ENCODE results near the gene BCDIN3D.
A peak's percentile ranks its signal among the peaks of the same experiment; 100 is the strongest.
"Not testable (repeated sequence)": the region's sequence is repeated elsewhere in the genome, so short reads cannot be mapped to it uniquely, and the experiment has no call there.

BCDIN3D gene

GRCh38 chr12:49842519-49843352, at the start of gene BCDIN3D:
Gene BCDIN3D, minus strand, starts transcription at chr12:49843106. Its CDS starts 19 bp downstream, at chr12:49843087.
- peak; percentile 86 to 87 for DNase-seq (ENCODE audit: low read depth in 2 of 2)

- no peak for DNase-seq (ENCODE audit: low read depth in 2 of 2)
These were observed 49.3 kb upstream of the BCDIN3D start for GRCh38 chr12:49892084-49892731.

DNA sequence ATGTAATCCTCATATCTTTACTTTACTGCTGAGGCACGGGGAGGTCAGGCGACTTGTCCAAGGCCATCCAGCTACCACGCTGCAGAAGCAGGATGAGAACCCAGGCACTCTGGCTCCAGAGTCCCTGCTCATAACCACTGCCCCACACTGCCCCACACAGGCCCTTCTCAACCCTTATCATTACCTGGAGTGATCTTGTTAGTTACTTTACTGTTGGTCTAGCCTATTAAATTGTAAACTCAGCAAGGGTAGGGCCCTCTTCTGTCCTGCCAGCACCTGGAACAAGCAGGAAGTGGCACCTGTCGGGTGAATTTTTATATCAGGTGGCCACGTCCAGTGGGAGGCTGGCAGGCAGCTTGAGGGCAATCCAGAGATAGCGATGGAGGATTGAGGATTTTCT, 48.6 kb upstream of the BCDIN3D start:
- no peak for DNase-seq (ENCODE audit: low read depth in 2 of 2)

DNA sequence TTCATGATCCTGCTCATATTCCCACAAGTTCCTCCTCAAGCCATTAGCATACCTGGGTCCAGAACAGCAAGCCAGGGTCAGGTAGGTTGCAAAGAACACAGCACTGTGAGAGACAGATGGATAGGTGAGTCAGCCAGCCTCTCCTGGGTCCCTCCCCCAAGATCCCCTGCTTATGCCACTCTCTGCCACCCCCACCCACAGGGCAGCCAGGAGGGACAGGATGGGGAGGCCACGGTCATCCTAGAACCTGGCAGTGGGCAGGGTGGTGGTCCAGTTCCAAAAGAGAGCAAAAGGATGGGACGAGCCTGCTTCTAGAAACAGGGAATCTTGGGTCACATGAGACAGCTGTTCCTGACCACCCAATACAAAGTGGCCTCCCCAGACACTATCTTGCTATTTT, 48.1 kb upstream of the BCDIN3D start:
- no peak for DNase-seq (ENCODE audit: low read depth in 2 of 2)

DNA sequence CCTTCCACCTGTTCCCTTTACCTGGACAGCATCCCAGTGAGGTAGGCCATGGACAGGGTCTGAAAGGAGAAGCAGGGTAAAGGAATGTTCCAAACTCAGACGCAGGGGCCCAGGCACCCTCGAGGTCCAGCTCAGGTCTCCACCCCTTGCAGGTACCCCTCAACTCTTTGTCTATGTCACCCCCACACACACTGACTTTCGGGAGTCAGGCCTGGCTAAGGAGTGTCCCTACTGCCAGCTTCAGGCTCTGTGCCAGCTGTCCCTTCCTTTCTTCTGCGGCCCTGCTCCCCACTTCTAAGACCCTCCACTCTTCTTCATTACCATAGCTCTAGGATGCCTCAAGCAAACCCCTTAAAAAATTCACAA, 47.2 kb upstream of the BCDIN3D start:
- DNase-seq (ENCODE audit: low read depth in 2 of 2) = no peak

DNA sequence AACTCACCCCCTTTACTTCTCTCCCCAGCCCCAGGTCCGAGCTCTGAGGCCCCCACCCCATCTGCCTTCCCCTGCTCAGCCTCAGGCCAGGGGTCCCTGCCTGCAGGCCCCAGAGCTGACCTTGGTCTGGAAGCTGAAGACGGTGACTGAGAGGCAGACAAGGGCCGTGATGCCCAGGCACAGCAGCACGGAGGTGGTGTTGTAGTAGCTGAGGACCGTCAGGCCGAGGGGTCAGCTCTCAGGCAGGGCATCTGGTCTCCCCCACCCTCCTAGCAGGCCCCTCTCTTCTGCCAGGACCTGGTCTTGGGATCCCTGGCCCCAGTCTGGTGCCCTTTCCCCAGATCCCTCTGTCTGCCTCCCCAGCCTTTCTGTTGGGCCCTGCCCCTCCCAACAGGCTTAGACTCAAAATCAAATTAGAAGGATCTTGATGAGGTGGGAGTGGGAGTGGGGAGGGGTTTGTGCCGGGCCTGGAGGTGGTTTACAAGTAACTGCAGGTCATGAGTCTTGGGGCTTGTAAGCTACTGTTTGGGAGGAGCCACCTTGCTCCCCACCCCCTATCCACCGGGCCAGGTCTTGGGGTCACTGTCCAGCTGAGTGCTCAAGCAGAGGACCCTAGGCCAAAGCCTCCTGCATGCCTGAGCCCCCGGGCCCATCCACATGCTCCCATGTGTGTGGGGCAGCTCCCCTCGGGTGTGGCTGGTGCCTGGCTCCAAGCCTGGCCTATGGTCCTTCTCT, 46.6 kb upstream of the BCDIN3D start:
- DNase-seq (ENCODE audit: low read depth in 2 of 2) = no peak

DNA sequence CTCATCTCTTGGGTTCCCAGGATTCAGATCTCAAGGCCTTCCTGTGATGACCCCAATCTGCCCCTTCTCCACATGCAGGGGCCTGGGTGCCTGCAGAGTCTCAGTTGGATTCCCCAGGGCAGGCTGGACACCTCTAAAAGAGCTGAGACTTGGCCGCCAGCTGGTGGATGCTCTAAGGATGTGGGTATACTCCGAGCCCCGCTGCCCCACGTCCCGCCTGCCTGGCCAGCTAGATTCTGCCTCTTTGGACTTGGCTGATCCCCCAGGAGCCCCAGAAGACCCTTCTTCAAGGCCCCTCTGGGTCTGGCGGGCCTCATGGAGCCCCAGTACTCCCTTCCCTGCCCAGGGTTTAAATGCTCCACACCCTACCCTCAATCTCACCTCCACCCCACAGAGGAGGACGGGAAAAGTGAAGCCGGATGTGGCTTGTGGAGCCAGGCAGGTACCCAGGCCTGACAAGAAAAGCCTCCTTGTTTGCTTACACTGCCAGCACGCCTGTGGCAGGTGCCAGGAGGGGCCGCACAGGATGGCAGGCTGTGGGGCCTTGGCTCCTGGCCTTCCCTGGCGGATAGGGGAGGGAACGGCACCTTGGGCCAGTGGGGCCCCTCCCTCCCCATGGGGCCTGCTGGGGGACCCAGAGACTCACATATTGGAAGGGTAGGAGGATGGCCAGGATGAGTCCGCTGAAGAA, 45.7 kb upstream of the BCDIN3D start:
- no peak for DNase-seq (ENCODE audit: low read depth in 2 of 2)

GRCh38 chr12:49887536-49888401, 44.9 kb upstream of the BCDIN3D start:
- DNase-seq (ENCODE audit: low read depth in 2 of 2) = no peak

GRCh38 chr12:49887091-49887490, 44.2 kb upstream of the BCDIN3D start:
- DNase-seq (ENCODE audit: low read depth in 2 of 2) = no peak

DNA sequence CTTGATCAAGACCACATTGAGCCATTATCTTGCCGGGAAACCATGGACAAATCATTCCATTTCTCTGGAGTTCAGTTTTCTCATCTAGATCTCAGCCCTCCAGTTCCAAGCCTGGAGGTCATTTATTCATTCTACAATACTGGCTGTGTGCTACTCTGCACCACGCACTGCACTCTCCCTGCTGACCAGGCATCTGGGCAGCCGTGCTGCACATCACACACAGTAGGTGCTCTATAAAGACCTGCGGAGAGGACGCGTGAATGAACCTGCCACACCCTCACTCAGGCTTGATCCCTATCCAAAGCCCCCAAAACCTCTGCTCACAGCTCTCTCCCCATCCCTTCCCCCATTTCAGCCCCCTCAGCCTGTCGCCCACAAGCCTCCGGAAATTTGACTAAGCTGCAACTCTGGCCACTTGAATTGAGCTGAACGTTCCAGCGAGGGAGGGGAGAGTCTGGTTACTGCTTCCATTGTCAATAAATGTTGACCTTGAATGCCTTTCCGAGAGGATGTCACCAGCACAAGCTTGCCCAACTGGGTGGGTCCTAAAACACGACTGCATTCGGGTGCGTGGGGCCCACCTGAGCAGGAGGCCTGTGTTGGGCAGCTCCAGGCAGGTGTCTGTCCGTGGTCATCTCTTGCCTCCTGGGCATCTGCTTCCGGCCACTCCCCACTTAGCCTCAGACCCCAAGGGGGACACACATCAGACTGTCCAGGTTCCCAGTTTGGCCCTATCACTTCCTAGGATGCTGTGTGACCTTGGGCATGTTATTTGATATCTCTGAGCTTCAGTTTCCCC, 43.0 kb upstream of the BCDIN3D start:
- no peak for DNase-seq (ENCODE audit: low read depth in 2 of 2)

GRCh38 chr12:49885118-49885517, 42.2 kb upstream of the BCDIN3D start:
- DNase-seq (ENCODE audit: low read depth in 2 of 2) = no peak

DNA sequence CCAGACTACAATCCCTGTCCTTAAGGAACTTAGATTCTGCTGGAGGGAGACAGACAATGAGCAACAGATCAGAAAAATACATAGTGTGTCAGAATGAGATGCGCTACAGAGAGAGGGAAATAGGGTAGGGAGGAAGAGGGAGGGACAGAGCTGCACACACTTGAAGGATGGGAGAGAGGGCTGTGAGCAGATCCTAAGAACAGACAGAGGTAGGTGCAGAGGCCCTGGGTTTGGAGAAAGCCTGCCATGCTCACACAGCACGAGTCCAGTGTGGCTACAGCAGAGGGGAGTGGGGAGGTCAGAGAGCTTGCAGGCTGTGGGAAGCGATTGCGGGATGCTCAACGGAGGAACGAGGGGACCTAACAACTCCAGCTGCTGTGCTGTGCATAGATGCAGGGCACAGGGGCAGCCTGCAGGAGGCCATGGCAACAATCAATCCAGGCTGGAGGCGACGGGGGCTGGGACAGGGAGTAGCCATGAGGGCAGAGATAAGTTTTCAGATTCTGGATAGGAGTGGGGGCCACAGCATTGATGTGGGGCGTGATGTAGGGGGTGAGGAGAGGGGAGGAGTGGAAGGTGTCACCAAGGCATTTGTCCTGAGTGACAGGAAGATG, 40.1 kb upstream of the BCDIN3D start:
- DNase-seq (ENCODE audit: low read depth in 2 of 2) = no peak

DNA sequence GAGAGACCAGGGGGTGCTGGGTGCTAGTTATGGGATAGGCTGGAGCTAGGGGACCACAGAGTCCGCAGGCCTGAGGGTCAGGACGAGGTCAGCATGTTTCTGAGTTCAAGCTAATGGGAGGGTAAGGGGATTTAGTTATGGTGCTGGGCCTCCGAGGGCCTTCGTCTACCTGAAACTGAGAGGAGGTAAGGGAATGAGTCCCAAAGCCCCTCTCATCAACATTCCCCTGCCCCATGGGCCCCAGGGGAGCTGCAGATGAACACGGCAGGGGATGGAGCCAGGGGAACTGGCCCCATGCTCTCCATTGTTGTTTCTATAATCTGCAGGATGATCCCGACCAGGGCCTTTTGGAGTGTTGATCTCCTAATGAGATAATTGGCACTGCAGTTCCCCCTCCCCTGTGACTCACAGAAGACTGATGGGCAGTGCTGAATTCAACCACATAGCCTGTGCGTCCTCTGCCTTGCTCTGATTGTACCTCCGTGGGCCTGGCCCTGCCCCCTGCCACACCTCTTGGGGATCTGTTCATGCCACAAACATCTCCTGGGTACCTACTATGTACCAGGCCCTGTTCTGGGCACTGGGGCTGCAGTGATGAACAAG, 39.4 kb upstream of the BCDIN3D start:
- DNase-seq (ENCODE audit: low read depth in 2 of 2) = no peak

DNA sequence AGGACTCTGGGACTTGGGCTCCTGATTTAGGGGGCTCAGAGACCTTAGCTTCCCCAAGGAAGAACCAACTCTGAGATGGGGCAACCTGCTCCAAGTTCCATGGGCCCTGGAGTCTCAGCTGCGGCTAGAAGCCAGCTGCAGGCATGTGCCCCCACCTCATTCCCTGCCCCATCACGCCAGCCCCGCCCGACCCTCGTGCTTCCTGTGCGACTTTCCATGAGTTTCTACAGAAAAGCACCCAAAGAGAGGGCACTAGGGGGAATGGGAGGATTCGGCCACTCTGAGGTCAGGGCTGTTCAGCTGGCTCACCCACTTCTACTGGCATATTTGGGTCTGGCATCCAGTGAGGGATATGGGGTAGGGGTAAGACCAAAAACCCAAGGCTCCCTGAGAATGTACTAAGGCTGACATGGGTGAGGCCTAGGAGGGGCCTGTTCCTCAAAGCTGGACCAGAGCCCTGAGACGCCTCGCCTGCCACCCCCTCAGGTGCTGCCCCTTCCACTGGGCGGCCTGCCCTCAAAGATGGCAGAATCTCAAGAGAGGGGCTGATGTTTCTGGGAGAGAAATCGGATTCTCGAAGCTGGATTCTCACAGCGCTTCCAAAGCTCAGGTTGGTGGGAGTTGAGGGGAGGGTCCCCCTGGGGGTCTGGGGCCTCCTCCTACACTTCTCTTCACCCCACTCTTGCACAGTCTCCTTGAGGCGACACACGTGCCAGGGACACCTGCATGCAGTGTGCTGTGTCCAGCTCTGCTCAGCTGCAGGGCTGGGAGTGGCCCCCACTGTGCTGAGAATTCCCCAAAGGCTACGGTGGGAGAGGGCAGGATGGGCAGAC, 38.7 kb upstream of the BCDIN3D start:
- DNase-seq (ENCODE audit: low read depth in 2 of 2) = no peak

DNA sequence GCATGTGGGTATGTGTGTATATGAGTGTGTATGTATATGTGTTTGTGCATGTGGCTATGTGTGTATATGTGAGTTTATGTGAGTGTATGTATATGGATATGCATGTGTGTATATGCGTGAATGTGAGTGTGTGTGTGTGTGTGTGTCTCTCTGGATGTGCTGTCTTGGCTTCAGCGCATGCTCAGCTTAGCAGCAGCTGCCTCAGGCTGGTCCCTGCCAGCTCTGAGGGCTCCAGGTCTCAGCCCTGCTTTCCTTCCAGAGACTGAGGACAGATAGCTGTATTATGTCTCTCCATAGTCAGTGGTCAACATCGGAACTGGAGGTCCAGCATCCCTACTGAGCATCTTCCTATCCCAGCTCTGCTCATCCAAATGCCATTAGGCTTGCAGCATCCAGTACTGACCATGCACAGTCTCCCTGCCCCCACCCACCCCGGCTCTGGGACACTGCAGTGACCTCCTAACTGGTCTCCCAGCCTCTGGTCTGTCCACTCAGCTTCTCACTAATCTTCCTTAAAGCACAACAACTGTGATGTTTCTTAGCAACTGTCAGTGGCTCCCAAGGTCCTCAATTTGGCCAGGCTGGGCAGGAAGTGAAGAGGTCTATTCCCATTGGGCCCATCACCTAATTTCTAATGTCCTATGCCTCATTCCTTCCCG, 38.0 kb upstream of the BCDIN3D start:
- no peak for DNase-seq (ENCODE audit: low read depth in 2 of 2)

- not testable (repeated sequence) for DNase-seq (ENCODE audit: low read depth in 2 of 2)
These were observed 36.2 kb upstream of the BCDIN3D start for GRCh38 chr12:49879065-49879464.

DNA sequence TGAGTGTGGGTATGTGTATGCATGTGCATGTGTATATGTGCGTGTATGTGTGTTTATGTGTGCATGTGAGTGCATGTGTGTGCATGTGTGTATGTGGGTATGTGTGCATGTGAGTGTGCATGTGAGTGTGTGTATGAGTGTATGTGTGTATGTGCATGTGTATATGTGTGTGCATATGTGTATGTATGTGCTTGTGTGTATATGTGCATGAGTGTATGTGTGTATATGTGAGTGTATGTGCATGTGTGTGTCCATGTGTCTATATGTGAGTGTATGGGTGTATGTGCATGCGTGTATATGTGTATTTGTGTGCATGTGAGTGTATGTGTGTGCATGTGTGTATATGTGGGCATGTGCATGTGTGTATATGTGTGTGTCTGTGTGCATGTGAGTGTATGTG, 35.1 kb upstream of the BCDIN3D start:
- no peak for DNase-seq (ENCODE audit: low read depth in 2 of 2)

DNA sequence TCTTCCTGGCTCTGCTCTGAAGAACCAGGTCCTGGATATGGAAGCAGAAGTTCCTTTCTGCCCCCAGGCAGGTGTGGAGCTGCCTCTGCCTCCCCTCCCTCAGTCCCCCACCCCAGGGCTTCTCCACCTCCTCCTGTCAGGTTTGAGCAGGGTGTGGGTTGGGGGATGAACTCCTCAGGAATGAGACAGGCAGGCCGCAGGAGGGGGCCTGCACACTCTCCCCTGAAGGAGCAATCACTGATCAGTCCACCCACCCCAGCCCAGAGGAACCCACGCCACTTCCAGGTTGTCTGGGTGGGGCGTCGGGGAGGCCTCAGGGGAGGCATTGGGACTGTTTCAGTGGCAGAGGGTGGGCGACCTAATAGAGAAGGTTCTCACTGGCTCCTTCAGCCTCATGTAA, 34.2 kb upstream of the BCDIN3D start:
- DNase-seq (ENCODE audit: low read depth in 2 of 2) = no peak

Data from activated CD8-positive, alpha-beta memory T cell treated with anti-CD3 and anti-CD28 coated beads for 4 hours (primary cell).